Upper lobe of left lung (tissue), 4 donors: Measurements from ENCODE around the gene CMIP.

Experiments used
- CTCF ChIP-seq, 6 experiments: fragments of 450-650 bp in 4 of 6; fragments of 200-600 bp in 2 of 6; sonication (generic) in 2 of 6; IDR thresholded peaks; one replicate each; pipeline ENCODE4 v1.5.1; 2016 to 2019; ENCODE audit warnings: antibody characterized with exemption in 6 of 6
- EP300 ChIP-seq, 4 donors: sonication (generic); formaldehyde crosslinking; IDR thresholded peaks; one replicate each; pipeline ENCODE4 v1.5.1; 2017; ENCODE audit warnings: antibody characterized with exemption in 4 of 4, control low read depth in 2 of 4
- POLR2A ChIP-seq, 4 donors: fragments of 450-650 bp; IDR thresholded peaks; one replicate each; pipeline ENCODE4 v1.5.1; 2016 to 2017; ENCODE audit warnings: antibody characterized with exemption in 4 of 4, mild to moderate bottlenecking in 2 of 4
- POLR2AphosphoS5 ChIP-seq, 2 donors: sonication (generic); formaldehyde crosslinking; IDR thresholded peaks; one replicate each; pipeline ENCODE4 v1.5.1; 2017; ENCODE audit warnings: antibody characterized with exemption in 2 of 2

GRCh38 chr16:81707411-81708265, 263.0 kb downstream of the CMIP start:
- no peak for TF ChIP-seq CTCF (IDR thresholded peaks at IDR 0.05)
- no peak for TF ChIP-seq POLR2AphosphoS5 (IDR thresholded peaks at IDR 0.05)
- TF ChIP-seq EP300 (IDR thresholded peaks at IDR 0.05), result no peak
- TF ChIP-seq POLR2A (IDR thresholded peaks at IDR 0.05), result no peak
